GM12891 (cell line): ENCODE measurements around the gene POU3F3.

ENCODE experiments used
- PAX5 ChIP-seq: IDR thresholded peaks from 2 replicates; pipeline ENCODE4 v1.6.1; 2011; ENCODE audit warnings: low read length, moderate library complexity, mild to moderate bottlenecking; ENCODE audit not compliant: insufficient read depth, severe bottlenecking
- POLR2A ChIP-seq: IDR thresholded peaks from 2 replicates; pipeline ENCODE4 v1.6.1; 2011; ENCODE audit warnings: low read depth, low read length, control low read depth
- POLR2AphosphoS5 ChIP-seq: IDR thresholded peaks from 2 replicates; pipeline ENCODE4 v1.6.1; 2011; ENCODE audit warnings: low read depth, low read length, control low read depth
- POU2F2 ChIP-seq: IDR thresholded peaks from 2 replicates; pipeline ENCODE4 v1.6.1; 2011; ENCODE audit warnings: low read depth, mild to moderate bottlenecking, control low read depth, low read length, moderate library complexity
- TAF1 ChIP-seq: IDR thresholded peaks from 2 replicates; pipeline ENCODE4 v1.6.1; 2011; ENCODE audit warnings: low read depth, low read length, control low read depth

GRCh38 chr2:104901037-104901881 lies 47.3 kb downstream of the POU3F3 start:
- TF ChIP-seq POLR2AphosphoS5 (no peak), POLR2A (no peak), TAF1 (no peak), POU2F2 (no peak), PAX5 (no peak)
